HG02981 (cell line): ENCODE data around the gene CYTH1.

Experiments
- ATAC-seq: cut with Tn5 transposase; IDR thresholded peaks from one replicate; pipeline ENCODE4 v1.9.1; 2021; ENCODE audit warnings: mild to moderate bottlenecking, moderate library complexity; ENCODE audit not compliant: unreplicated experiment

Gene CYTH1

GRCh38 chr17:78781893-78782304 is at the start of gene CYTH1:
Gene CYTH1, minus strand, starts transcription at chr17:78782273. Its CDS starts 50 bp downstream, at chr17:78782223.
- ATAC-seq, result no peak

- ATAC-seq, result no peak
Measured at GRCh38 chr17:78829477-78829876, 47.4 kb upstream of the CYTH1 start.

GRCh38 chr17:78828470-78829185 is 46.6 kb upstream of the CYTH1 start:
- no peak for ATAC-seq

GRCh38 chr17:78826836-78827509 is 44.9 kb upstream of the CYTH1 start:
- no peak for ATAC-seq

DNA sequence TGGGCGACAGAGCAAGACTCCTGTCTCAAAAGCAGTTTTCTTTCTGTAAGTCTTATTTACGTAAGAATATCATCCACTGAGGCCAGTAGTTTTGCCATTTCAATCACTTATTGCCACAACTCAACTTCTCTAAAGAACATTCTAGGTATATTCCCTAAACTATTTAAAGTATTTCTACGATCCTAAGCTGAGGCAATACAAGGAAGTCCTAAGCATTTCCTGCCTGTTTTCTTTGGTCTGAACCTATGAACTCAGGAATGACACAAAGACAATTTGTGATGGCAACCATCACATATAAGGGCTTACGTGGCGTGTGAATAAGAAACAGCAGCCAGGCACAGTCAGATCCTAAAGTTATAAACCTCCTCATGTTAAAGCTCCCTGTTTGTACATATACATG is 44.3 kb upstream of the CYTH1 start:
- no peak for ATAC-seq

DNA sequence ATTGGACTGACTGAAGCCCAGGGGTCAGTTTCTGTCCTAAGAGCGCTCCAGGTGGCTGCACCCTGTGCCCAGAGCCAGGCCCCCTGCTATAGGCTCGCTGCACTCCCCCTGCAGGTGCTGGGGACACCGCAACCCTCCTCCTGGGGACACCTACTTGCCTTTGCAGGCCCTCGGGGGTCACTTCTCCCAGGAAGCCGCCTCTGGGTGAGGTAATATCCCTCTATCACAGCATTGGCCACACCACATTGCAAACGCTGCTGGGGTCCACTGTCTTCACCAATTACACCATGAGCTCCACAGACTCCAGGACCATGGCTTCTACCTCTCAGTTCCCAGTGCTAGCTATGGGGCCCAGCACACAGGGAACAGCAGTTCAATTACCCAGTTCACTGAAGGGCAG is 43.6 kb upstream of the CYTH1 start:
- ATAC-seq, result no peak

DNA sequence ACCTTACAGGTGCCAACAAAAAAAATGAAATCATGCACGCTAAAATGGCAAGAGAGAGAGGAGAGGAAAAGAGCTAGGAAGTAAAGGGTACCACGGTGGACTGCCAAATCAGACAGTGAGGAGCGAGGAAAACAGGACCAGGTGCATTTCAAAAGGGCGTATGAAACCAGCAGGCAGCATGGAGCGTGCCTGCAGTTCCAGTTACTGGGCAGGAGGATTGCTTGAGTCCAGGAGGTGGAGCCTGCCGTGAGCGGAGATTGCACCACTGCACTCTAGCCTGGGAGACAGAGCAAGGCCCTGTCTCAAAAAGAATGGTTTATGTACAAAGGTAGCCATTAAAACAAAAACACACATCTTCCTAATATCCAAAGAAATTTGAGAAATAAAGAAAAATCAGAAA is 42.2 kb upstream of the CYTH1 start:
- ATAC-seq, result no peak

GRCh38 chr17:78823282-78824046 is 41.4 kb upstream of the CYTH1 start:
- no peak for ATAC-seq

GRCh38 chr17:78822552-78822951 is 40.5 kb upstream of the CYTH1 start:
- ATAC-seq, result no peak

GRCh38 chr17:78821961-78822360 is 39.9 kb upstream of the CYTH1 start:
- ATAC-seq, result no peak

GRCh38 chr17:78820841-78821240 is 38.8 kb upstream of the CYTH1 start:
- ATAC-seq, result no peak

DNA sequence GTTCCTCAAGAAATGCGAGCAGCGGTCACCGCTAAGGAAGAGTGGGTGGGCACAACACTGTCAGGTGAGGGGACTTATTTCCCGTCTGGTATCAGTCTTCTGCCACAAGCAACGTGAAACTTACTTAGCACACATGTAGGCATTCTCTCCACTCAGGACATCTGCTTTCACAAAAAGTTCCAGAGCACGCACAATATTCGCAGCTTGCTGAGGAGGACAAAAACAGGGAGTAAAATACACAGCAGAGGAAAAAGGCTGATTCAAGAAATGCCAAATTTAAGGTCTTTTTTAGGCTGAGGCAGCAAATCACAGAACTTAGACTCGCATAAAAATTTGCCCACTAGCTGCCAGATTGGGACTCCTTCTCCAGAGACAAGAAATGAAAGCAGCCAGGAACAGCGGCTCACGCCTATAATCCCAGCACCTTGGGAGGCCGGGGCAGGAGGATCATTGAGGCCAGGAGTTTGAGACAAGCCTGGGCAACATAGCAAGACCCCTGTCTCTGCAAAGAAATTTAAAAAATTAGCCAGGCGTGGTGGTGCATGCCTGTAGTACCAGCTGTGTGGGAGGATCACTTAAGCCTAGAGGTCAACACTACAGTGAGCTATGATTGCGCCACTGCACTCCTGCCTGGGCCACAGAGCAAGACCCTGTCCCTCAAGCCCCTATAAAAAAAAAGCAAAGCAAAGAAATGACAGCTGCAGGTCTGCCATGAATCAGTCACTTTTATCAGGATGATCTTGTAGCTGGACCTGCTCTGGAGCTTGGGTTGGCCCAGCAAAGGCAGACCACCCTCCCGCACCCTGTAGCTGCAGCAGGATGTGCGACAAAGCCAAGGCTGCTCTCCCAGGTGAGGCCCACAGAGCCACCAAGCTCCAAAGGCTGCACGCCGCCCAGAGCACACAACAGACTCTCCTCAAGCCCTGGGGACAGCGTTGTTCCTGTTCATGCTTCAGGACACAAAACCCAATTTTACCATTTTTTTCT is 38.0 kb upstream of the CYTH1 start:
- ATAC-seq, result no peak

- ATAC-seq, result no peak
Measured at GRCh38 chr17:78819402-78819801, 37.3 kb upstream of the CYTH1 start.

DNA sequence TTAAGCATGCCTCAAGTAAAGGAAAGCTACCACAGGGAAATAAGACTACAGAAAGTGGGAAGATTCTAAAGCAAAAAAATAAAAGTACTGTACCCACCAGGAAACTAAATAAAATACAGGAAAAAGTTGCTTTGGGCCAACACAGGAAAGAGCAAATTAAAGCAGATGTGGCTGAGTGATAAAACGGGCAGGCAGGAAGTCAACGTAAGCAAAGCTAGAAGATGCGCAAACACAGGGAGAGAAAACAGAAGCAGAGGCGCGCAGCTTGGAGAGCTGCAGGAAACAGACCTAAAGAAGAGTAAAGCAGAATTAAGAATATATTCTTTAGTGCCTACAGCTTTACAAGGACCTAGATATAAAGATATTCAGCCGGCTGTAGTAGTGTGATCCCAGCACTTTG is 36.9 kb upstream of the CYTH1 start:
- no peak for ATAC-seq

DNA sequence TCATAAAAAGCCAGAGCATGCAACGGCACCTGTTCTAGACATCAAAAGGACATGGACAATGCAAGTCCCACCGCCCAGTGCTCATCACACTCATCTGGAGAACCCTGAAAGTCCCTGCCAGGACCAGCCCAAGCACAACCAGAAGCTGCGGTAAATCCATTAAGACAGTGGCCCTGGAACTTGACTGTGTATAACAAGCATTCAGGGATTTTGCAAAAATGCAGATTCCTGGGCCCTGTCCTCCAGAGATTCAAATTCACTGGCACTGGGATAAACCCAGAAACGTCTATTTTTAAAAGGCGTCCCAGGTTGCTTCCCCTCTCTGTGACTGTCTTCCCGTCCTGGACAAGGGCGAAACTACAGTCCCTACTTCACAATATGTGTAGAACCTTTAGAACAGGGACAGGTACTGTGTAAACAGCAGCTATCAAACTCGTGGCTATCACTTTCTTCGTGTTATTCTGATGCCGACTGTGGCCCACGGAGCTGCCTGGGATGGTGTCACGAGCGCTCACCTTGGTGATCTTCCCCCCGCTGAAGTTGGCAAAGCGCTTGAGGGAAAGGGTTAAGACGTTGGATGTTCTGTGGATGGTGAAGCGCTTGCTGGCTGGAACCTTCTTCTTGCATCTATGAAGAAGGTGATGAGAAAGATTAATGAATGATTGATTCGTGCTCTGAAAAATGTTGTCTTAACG is 36.2 kb upstream of the CYTH1 start:
- ATAC-seq, result no peak

- ATAC-seq, result no peak
Measured at GRCh38 chr17:78817123-78817522, 35.0 kb upstream of the CYTH1 start.

- no peak for ATAC-seq
Measured at GRCh38 chr17:78815696-78816095, 33.6 kb upstream of the CYTH1 start.

GRCh38 chr17:78812855-78813254 is 30.8 kb upstream of the CYTH1 start:
- no peak for ATAC-seq

DNA sequence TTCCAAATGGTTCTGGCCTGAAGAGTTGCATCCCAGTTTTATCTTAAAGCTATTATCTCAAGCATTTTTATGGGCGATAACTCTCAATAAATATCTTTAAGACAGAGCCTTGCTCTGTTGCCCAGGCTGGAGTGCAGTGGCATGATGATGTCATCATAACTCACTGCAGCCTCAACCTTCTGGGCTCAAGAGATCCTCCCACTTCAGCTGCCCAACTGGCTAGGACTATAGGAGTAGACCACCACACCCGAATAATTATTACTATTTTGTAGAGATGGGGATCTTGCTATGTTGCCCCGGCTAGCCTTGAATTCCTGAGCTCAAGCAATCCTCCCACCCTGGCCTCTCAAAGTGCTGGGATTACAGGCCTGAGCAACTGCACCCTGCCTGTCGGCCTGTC is 26.1 kb upstream of the CYTH1 start:
- no peak for ATAC-seq

DNA sequence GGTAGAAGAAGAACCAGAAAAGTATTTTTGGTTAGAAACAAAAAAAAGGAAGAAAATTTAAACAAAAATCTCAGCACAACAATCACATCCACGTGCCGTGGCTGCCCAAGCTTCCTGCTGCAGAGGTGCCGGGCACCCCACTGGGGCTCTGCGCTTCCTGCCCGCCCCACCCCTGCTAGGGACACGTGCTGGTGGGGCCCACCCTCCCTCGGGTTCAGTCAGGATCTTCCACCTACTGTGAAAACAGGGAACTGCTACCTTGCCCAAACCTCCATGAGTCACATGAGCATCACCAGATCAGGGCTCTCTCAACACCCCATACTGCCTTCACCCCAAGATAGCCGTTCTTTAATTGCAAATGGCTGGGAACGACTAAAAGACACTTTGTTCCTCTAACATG is 24.4 kb upstream of the CYTH1 start:
- ATAC-seq, result no peak
